ENCODE data around the gene CNGB1. TPM values are rescaled to one million over a fixed set of nuclear protein-coding genes. Genes with fewer than 3 reads are reported as not detected.
A peak's percentile ranks its signal among the peaks of the same experiment; 100 is the strongest.

The CNGB1 gene
- polyA plus RNA-seq, 1 of the 3 experiments (the other 2 are of a cell fraction), result 0.05 TPM

DNA sequence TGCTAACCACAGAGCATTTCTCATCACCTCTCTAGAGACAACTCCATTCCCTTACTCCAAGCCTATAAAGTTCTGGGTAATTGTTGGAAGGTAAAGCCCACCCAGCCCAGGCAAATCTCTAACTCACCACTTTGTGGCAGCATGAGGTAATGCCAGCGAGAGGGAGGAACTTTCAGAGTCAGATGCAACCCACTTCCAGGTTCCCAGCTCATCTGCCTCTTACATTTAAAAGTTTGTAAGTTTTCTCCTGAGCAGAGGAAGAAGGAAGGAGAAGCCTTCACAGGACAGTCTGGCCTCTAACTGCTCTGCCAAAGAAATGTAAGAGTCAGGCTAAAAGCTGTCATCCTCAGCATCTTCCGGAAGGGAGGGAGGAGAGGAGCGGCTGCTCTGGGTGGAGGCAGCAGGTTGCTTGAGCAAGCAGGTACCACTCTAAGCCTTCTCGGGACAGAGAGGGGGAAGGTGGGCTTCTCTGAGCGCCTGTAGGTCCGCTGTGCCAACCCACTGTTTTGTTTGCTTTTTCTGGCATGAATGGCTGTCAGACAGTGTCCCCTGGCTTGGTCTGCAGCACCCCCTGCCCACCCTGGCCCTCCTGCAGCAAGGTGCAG lies 28.5 kb upstream of the CNGB1 start:
- no peaks in the 10 kb centered on the region for H3K9me3 ChIP-seq
- peak overlapping the region; percentile 88 to 94 for H3K4me3 ChIP-seq (ENCODE audit: low read depth in 2 of 2, low read length in 1 of 2)
- H3K36me3 ChIP-seq (replicated peaks in 1 of 2; ENCODE audit: control insufficient read depth in 1 of 2, insufficient read depth in 2 of 2, low read length in 1 of 2), result peaks cover 9 to 30% of the 10 kb centered on the region in 2 experiments
- peaks cover 4% of the 10 kb centered on the region for H3F3A ChIP-seq (replicated peaks; ENCODE audit: insufficient read depth)
- TF ChIP-seq EZH2phosphoT487 (IDR thresholded peaks at IDR 0.05; ENCODE audit: borderline replicate concordance, low read depth) (no peak), RAD21 (IDR thresholded peaks at IDR 0.05; ENCODE audit: low read length) (peak; percentile 29), FOXJ3 (CRISPR knock-in tag; IDR thresholded peaks at IDR 0.05) (no peak)
- H3K27ac ChIP-seq (ENCODE audit: low read depth in 2 of 2, low read length in 1 of 2), result peak overlapping the region; percentile 38 to 82; a peak in 3 of 4 replicates
- peaks cover 0 to 18% of the 10 kb centered on the region in 2 experiments; a peak in 2 of 4 replicates for H3K4me1 ChIP-seq (ENCODE audit: control insufficient read depth in 1 of 2, insufficient read depth in 2 of 2, low read depth in 1 of 2, low read length in 1 of 2)
- CTCF ChIA-PET, result interaction anchor here (0.6 to 6.2 kb wide), 28 partner anchors 7 to 487 kb away, joined by 3 to 71 read pairs (median 4); partner anchors contain the start of genes CNGB1 and KATNB1
- H4K20me1 ChIP-seq (ENCODE audit: insufficient read depth), result 0 out of 2 replicates have a peak, but pooled peaks cover 6% of the 10 kb centered on the region
- DNase-seq, result peak; percentile 52
- 34% methylated on average over 6 of the region's 6 CpGs for WGBS (ENCODE audit: low lambda C conversion rate)
- peaks cover 20% of the 10 kb centered on the region for H3K79me2 ChIP-seq (ENCODE audit: insufficient read depth)
- POLR2A ChIA-PET, result no interaction called here
- peak overlapping the region; percentile 89 for H3K9ac ChIP-seq
- 0 out of 2 replicates have a peak overlapping the region, but pooled peaks have one; percentile 41 for H2AFZ ChIP-seq (ENCODE audit: low read depth)
- H3K9me2 ChIP-seq, result no peaks in the 10 kb centered on the region
- no peaks in the 10 kb centered on the region for H3K27me3 ChIP-seq (ENCODE audit: insufficient read depth)
- peak overlapping the region; percentile 99 for H3K4me2 ChIP-seq

DNA sequence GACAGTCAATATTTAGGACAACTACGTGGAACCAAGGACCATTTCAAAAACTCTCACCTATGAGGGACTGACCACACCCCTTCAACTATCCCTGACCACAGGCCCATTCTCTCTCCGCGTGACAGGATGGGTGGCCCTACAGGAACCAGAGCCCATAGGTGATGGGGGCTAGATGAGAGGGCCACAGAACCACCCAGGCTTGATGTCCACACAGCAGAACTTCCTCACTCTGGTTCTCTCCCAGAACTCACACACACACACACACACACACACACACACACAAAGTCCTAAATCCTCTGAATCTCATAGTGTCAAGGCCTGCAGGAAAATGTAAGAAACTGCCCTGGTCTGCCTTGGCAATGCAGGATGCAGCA lies 28.1 kb upstream of the CNGB1 start:
- Histone ChIP-seq H3K4me3 (ENCODE audit: low read depth in 2 of 2, low read length in 1 of 2) (peak overlapping the region in 1 of 2 experiments; percentile 94; a peak in 1 of 4 replicates), H3K9ac (peak overlapping the region; percentile 89; the same call in 1 of the 2 replicates), H3K4me2 (peak overlapping the region; percentile 99), H4K20me1 (ENCODE audit: insufficient read depth) (0 out of 2 replicates have a peak, but pooled peaks cover 6% of the 10 kb centered on the region), H2AFZ (ENCODE audit: low read depth) (no peak overlapping the region), H3K4me1 (ENCODE audit: control insufficient read depth in 1 of 2, insufficient read depth in 2 of 2, low read depth in 1 of 2, low read length in 1 of 2) (peaks cover 0 to 18% of the 10 kb centered on the region in 2 experiments; a peak in 2 of 4 replicates), H3K36me3 (replicated peaks in 1 of 2; ENCODE audit: control insufficient read depth in 1 of 2, insufficient read depth in 2 of 2, low read length in 1 of 2) (peaks cover 8 to 35% of the 10 kb centered on the region in 2 experiments), H3K9me2 (no peaks in the 10 kb centered on the region), H3F3A (replicated peaks; ENCODE audit: insufficient read depth) (peaks cover 4% of the 10 kb centered on the region), H3K9me3 (no peaks in the 10 kb centered on the region), H3K27ac (ENCODE audit: low read depth in 2 of 2, low read length in 1 of 2) (no peak overlapping the region), H3K79me2 (ENCODE audit: insufficient read depth) (peaks cover 20% of the 10 kb centered on the region), H3K27me3 (ENCODE audit: insufficient read depth) (no peaks in the 10 kb centered on the region)
- CTCF ChIA-PET, result interaction anchor here (1.2 to 6.2 kb wide), 10 partner anchors 9 to 263 kb away, joined by 3 to 71 read pairs (median 6); partner anchors contain the start of genes CNGB1 and KATNB1
- no peak for DNase-seq
- TF ChIP-seq RAD21 (IDR thresholded peaks at IDR 0.05; ENCODE audit: low read length), result no peak
- no peak for TF ChIP-seq MXI1 (IDR thresholded peaks at IDR 0.05; ENCODE audit: low read depth, low read length)
- TF ChIP-seq SIN3A (IDR thresholded peaks at IDR 0.05; ENCODE audit: borderline replicate concordance, low read depth, low read length), result no peak
- TF ChIP-seq, protein P1, sequence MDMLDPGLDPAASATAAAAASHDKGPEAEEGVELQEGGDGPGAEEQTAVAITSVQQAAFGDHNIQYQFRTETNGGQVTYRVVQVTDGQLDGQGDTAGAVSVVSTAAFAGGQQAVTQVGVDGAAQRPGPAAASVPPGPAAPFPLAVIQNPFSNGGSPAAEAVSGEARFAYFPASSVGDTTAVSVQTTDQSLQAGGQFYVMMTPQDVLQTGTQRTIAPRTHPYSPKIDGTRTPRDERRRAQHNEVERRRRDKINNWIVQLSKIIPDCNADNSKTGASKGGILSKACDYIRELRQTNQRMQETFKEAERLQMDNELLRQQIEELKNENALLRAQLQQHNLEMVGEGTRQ (IDR thresholded peaks at IDR 0.05; ENCODE audit: borderline replicate concordance, low read depth, low read length), result no peak
- no peak for TF ChIP-seq CHD2 (IDR thresholded peaks at IDR 0.05; ENCODE audit: low read length, partially characterized antibody)
- no peak for TF ChIP-seq RCOR1 (IDR thresholded peaks at IDR 0.05; ENCODE audit: low read length)
- no peak for TF ChIP-seq FOXJ3 (CRISPR knock-in tag; IDR thresholded peaks at IDR 0.05)
- no peak for TF ChIP-seq RFX5 (IDR thresholded peaks at IDR 0.05; ENCODE audit: low read length)
- no peak for TF ChIP-seq SMC3 (IDR thresholded peaks at IDR 0.05; ENCODE audit: low read depth, low read length)
- no peak for TF ChIP-seq YY1 (IDR thresholded peaks at IDR 0.05; ENCODE audit: low read depth)
- TF ChIP-seq, protein P2, sequence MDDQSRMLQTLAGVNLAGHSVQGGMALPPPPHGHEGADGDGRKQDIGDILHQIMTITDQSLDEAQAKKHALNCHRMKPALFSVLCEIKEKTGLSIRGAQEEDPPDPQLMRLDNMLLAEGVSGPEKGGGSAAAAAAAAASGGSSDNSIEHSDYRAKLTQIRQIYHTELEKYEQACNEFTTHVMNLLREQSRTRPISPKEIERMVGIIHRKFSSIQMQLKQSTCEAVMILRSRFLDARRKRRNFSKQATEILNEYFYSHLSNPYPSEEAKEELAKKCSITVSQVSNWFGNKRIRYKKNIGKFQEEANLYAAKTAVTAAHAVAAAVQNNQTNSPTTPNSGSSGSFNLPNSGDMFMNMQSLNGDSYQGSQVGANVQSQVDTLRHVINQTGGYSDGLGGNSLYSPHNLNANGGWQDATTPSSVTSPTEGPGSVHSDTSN (IDR thresholded peaks at IDR 0.05), result no peak
- no peak for TF ChIP-seq ELF1 (IDR thresholded peaks at IDR 0.05)
- no peak for TF ChIP-seq GATA2 (CRISPR knock-in tag; IDR thresholded peaks at IDR 0.05)
- TF ChIP-seq, protein P3, sequence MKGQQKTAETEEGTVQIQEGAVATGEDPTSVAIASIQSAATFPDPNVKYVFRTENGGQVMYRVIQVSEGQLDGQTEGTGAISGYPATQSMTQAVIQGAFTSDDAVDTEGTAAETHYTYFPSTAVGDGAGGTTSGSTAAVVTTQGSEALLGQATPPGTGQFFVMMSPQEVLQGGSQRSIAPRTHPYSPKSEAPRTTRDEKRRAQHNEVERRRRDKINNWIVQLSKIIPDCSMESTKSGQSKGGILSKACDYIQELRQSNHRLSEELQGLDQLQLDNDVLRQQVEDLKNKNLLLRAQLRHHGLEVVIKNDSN (IDR thresholded peaks at IDR 0.05; ENCODE audit: borderline replicate concordance, low read depth), result no peak
- TF ChIP-seq MEF2A (IDR thresholded peaks at IDR 0.05; ENCODE audit: borderline replicate concordance, low read depth), result no peak
- TF ChIP-seq TEAD4 (IDR thresholded peaks at IDR 0.05; ENCODE audit: borderline replicate concordance, insufficient read depth), result no peak
- TF ChIP-seq, protein P4, sequence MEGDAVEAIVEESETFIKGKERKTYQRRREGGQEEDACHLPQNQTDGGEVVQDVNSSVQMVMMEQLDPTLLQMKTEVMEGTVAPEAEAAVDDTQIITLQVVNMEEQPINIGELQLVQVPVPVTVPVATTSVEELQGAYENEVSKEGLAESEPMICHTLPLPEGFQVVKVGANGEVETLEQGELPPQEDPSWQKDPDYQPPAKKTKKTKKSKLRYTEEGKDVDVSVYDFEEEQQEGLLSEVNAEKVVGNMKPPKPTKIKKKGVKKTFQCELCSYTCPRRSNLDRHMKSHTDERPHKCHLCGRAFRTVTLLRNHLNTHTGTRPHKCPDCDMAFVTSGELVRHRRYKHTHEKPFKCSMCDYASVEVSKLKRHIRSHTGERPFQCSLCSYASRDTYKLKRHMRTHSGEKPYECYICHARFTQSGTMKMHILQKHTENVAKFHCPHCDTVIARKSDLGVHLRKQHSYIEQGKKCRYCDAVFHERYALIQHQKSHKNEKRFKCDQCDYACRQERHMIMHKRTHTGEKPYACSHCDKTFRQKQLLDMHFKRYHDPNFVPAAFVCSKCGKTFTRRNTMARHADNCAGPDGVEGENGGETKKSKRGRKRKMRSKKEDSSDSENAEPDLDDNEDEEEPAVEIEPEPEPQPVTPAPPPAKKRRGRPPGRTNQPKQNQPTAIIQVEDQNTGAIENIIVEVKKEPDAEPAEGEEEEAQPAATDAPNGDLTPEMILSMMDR (IDR thresholded peaks at IDR 0.05), result no peak
- no peak for TF ChIP-seq FOXM1 (IDR thresholded peaks at IDR 0.05; ENCODE audit: low read depth)
- TF ChIP-seq EP300 (IDR thresholded peaks at IDR 0.05; ENCODE audit: borderline replicate concordance in 1 of 2, low read depth in 1 of 2, low read length in 1 of 2), result no peak
- TF ChIP-seq NRF1 (IDR thresholded peaks at IDR 0.05; ENCODE audit: low read depth, low read length), result no peak
- POLR2A ChIA-PET, result no interaction called here
- WGBS (ENCODE audit: low lambda C conversion rate), result 100% methylated on average over 3 of the region's 3 CpGs

All from SK-N-SH (cell line).